A549 (cell line): ENCODE measurements around the gene CHD9.

Source experiments
- CTCF ChIP-seq: fragments of >200 bp; sonication (Bioruptor Twin); formaldehyde crosslinking; IDR thresholded peaks from 3 replicates; pipeline ENCODE4 v1.5.1; 2016
- EP300 ChIP-seq, 2 experiments: fragments of >200 bp; sonication (Bioruptor Twin); formaldehyde crosslinking; IDR thresholded peaks; 2 replicates in 1 of 2; 3 replicates in 1 of 2; pipeline ENCODE4 v1.6.1; 2016 to 2017
- PBX3 ChIP-seq: IDR thresholded peaks from 2 replicates; pipeline ENCODE4 v1.6.1; 2012
- POLR2AphosphoS2 ChIP-seq: conservative IDR thresholded peaks from 2 replicates; pipeline ENCODE4 v1.6.1; 2012; ENCODE audit warnings: low read length, improper control_type of control experiment, inconsistent platforms

- TF ChIP-seq EP300 (IDR thresholded peaks at IDR 0.05) (no peak), POLR2AphosphoS2 (no peak), CTCF (no peak), PBX3 (no peak)
Measured at GRCh38 chr16:53166099-53166498, 111.3 kb downstream of the CHD9 start.
